Muscle layer of duodenum (tissue), 2 donors: ENCODE results near the gene DPT.

ENCODE experiments used
- H3K27ac ChIP-seq: one replicate; pipeline ENCODE4 v1.7.0; 2013; ENCODE audit warnings: mild to moderate bottlenecking, low read length
- H3K27me3 ChIP-seq: one replicate; pipeline ENCODE4 v1.7.0; 2013; ENCODE audit warnings: low read depth, mild to moderate bottlenecking, control low read depth, low read length
- H3K36me3 ChIP-seq, 2 donors: one replicate each; pipeline ENCODE4 v1.7.0; 2013; ENCODE audit warnings: low read length in 2 of 2, control low read depth in 1 of 2, mild to moderate bottlenecking in 1 of 2; ENCODE audit not compliant: insufficient read depth in 2 of 2, control insufficient read depth in 1 of 2
- H3K4me1 ChIP-seq, 2 donors: one replicate each; pipeline ENCODE4 v1.7.0; 2013; ENCODE audit warnings: low read length in 2 of 2, mild to moderate bottlenecking in 2 of 2, control low read depth in 1 of 2, moderate library complexity in 1 of 2; ENCODE audit not compliant: insufficient read depth in 2 of 2, control insufficient read depth in 1 of 2
- H3K4me3 ChIP-seq, 2 donors: one replicate each; pipeline ENCODE4 v1.7.0; 2013; ENCODE audit warnings: low read length in 2 of 2, low read depth in 1 of 2, mild to moderate bottlenecking in 1 of 2
- H3K9me3 ChIP-seq, 2 donors: one replicate each; pipeline ENCODE4 v1.7.0; 2013; ENCODE audit warnings: low read length in 2 of 2, control low read depth in 1 of 2, mild to moderate bottlenecking in 1 of 2; ENCODE audit not compliant: control insufficient read depth in 1 of 2
- donor health status: healthy.

DPT gene

DNA sequence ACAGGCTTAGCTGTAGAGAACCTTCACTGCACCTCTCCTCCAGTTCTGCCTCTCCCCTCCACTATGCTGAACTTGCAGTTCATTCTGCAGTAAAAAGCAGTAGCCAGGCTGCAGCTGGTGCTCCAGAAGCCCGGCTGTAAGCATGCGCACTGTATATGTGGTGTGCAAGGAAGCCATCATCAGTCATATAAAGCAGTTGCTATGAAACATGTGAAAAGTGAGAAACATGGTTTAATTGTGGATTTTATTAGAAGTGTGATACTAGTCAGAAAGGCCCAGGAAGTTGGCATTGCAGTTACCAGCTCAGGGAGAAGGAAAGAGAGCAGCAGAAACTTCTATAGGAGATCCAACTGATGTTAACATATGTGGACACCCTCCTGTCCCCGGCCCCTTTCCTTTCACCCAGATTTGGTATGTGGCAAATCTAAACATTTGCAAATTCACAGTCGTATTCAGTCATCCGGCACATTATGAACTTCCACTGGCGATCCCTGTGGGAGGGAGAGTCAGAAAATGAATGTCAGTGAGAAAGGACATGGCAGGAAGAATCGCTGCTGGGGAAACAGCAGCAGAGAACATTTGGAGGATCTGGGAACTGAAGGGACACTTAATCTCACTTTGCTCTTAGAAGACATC, 32.8 kb downstream of the DPT start:
- Histone ChIP-seq H3K27ac (no peak overlapping the region), H3K4me3 (no peak overlapping the region), H3K36me3 (no peaks in the 10 kb centered on the region), H3K27me3 (no peaks in the 10 kb centered on the region), H3K4me1 (peaks cover 0 to 20% of the 10 kb centered on the region in 2 donors), H3K9me3 (no peaks in the 10 kb centered on the region)

- Histone ChIP-seq H3K36me3 (no peaks in the 10 kb centered on the region), H3K27ac (peak overlapping the region; percentile 56), H3K4me1 (peaks cover 8 to 30% of the 10 kb centered on the region in 2 donors), H3K9me3 (no peaks in the 10 kb centered on the region), H3K4me3 (no peak overlapping the region), H3K27me3 (no peaks in the 10 kb centered on the region)
These were observed 35.2 kb downstream of the DPT start for GRCh38 chr1:168693872-168694238.

DNA sequence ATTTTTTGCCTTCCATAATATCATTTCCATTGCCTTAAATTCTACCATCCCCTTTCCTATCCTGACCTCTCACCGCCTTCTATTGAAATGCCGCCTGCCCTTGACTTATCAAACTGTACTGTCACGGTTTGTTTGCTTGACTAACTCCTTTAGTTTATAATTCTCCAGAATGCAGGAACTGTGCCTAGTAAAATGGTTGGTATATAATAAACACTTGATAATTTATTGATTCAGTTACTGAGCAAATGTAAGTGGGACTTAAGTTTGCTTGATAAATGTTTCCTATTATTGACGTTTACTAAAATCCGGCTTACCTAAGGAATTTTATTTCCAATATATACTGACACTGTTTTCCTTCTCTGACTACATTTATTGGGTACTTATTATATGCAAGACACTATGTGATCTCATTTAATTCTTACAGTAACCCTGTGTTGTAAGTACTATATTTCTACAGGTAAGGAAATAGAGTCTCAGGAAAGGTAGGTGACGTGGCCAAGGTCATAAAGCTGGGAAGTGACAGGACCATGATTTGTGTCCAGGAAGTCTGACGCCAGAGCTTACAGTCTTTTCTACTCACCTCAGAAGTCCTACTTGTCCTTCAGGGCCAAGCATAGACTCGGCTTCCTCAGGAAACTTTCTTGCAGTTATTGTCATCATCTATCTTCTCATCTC, 35.7 kb downstream of the DPT start:
- Histone ChIP-seq H3K36me3 (no peaks in the 10 kb centered on the region), H3K27me3 (no peaks in the 10 kb centered on the region), H3K9me3 (no peaks in the 10 kb centered on the region), H3K4me3 (no peak overlapping the region), H3K27ac (peak overlapping the region; percentile 56), H3K4me1 (peaks cover 8 to 34% of the 10 kb centered on the region in 2 donors)

DNA sequence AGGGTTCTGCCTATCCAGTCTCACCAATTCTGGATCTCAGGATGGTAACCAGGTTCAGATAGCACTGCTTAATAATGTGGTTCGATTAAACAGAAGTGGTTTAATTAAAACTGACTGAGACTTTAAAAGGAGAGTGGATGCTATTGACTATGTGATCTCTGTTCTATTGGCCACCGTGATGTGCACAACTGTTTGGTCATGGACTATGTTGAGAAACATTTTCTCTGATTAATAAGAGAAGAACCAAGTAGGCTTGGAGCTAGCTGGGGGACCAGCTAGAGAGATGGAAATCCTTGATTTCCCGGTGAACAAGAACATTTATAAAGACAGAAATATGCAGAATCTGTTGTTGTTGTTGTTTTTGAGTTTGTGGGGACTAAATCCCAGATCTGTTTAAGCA, 36.5 kb downstream of the DPT start:
- no peaks in the 10 kb centered on the region for H3K9me3 ChIP-seq

DNA sequence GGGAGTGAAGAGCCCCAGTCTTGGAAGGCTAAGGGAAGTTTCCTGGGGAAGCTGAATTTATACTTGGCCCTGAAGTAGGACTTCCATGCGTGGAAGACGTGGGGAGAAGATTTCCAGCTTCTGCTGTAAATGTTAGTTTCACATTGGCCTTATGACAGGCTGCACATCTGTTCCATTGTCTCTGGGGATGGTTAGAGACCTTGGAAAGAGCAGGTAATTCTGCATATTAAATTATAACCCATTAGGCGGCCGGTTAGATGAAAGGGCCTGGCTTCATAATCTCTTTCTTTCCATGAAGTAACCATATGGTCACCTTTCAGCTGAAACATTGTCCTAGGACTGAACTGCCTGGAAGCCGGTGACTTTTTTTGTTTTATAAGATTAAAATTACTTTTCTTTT, 37.5 kb downstream of the DPT start:
- Histone ChIP-seq H3K36me3 (no peaks in the 10 kb centered on the region), H3K4me3 (no peak overlapping the region), H3K27me3 (no peaks in the 10 kb centered on the region), H3K27ac (no peak overlapping the region), H3K4me1 (peaks cover 8 to 41% of the 10 kb centered on the region in 2 donors), H3K9me3 (no peaks in the 10 kb centered on the region)

More for the DNA sequence above, 36.5 kb downstream of the DPT start:
- no peak overlapping the region for H3K27ac ChIP-seq
- no peaks in the 10 kb centered on the region for H3K27me3 ChIP-seq
- H3K4me3 ChIP-seq: no peak overlapping the region
- H3K4me1 ChIP-seq: peaks cover 8 to 41% of the 10 kb centered on the region in 2 donors
- H3K36me3 ChIP-seq: no peaks in the 10 kb centered on the region

- H3K27ac ChIP-seq: peak overlapping the region; percentile 4
These were observed 39.0 kb downstream of the DPT start for GRCh38 chr1:168689726-168690602.

DNA sequence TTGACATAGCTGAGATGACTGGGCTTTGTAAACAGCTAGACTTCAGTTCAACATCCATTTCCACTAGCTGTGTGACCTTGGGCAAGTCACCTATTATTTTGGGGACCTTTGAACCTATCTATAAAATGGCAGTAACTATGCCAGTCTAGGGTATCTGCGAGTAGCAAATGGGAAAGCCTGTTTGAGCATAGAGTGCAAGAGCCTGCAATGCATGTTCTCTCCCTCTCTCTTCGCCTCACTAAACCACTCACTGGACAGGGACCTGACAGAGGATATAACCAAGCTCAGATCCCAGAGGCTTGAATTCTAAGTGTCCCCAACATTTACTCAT, 39.7 kb downstream of the DPT start:
- Histone ChIP-seq H3K4me3 (no peak overlapping the region), H3K4me1 (peaks cover 8 to 27% of the 10 kb centered on the region in 2 donors), H3K9me3 (no peaks in the 10 kb centered on the region), H3K27ac (peak overlapping the region; percentile 4), H3K36me3 (no peaks in the 10 kb centered on the region), H3K27me3 (no peaks in the 10 kb centered on the region)

More at GRCh38 chr1:168689726-168690602, 39.0 kb downstream of the DPT start:
- Histone ChIP-seq H3K36me3 (no peaks in the 10 kb centered on the region), H3K9me3 (no peaks in the 10 kb centered on the region), H3K27me3 (no peaks in the 10 kb centered on the region), H3K4me1 (peaks cover 8 to 27% of the 10 kb centered on the region in 2 donors), H3K4me3 (no peak overlapping the region)

DNA sequence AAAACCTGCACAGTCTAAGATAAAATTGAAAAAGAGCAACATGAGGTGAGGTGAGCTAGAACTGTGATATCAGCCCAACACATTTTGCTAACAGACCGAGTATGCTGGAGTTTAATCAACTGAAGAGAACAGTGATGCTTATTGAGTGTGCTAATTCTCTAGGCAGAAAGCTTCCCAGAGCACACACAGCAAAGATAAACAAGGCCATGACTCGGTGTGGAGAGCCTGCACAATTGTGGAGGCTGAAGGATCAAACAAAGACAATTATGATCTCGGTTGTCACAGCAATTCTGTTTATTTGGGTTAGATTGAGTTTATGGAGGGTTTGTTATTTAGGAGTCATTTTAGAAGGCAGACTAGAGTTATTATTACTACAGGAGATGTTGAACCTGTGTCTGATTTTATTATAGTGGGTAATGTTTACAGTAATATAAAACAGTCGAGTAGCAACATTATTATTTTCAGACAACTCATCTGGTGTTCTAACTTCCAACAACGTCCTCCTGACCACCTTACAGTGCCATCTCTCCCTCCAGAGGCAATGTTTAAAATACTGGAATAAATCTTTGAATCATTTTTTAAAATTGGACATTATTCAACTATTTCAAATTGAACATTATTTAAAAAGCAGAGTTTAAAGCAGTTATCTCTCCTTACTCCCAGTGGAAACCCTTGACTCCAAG, 40.2 kb downstream of the DPT start:
- H3K4me3 ChIP-seq: no peak overlapping the region
- H3K4me1 ChIP-seq: peaks cover 8 to 22% of the 10 kb centered on the region in 2 donors
- H3K27ac ChIP-seq: no peak overlapping the region
- no peaks in the 10 kb centered on the region for H3K9me3 ChIP-seq
- no peaks in the 10 kb centered on the region for H3K36me3 ChIP-seq
- no peaks in the 10 kb centered on the region for H3K27me3 ChIP-seq

GRCh38 chr1:168687816-168688215, 41.2 kb downstream of the DPT start:
- Histone ChIP-seq H3K27me3 (no peaks in the 10 kb centered on the region), H3K9me3 (no peaks in the 10 kb centered on the region), H3K4me1 (peaks cover 8 to 21% of the 10 kb centered on the region in 2 donors), H3K4me3 (no peak overlapping the region), H3K36me3 (no peaks in the 10 kb centered on the region), H3K27ac (no peak overlapping the region)

DNA sequence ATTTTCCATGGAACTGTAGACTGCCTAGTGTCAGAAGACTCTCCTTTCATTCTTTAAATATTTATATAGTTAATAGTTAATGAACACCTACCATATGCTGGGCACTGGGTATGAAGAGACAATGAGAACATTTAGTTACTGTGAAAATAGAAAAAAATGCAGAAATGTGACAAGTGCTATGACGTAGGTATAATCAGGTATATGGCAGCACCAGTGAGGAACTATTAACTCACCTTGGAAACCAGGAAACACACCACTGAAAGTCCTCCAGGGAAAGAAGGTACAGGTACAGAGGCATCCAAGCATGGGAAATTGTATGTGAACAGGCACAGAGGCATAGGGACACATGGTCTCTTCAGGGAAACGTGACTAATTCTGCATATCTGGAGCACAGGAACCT, 42.3 kb downstream of the DPT start:
- H3K27ac ChIP-seq: no peak overlapping the region
- no peaks in the 10 kb centered on the region for H3K27me3 ChIP-seq
- H3K36me3 ChIP-seq: no peaks in the 10 kb centered on the region
- peaks cover 8 to 21% of the 10 kb centered on the region in 2 donors for H3K4me1 ChIP-seq
- H3K4me3 ChIP-seq: no peak overlapping the region
- no peaks in the 10 kb centered on the region for H3K9me3 ChIP-seq

- Histone ChIP-seq H3K4me1 (peaks cover 0 to 11% of the 10 kb centered on the region in 2 donors), H3K27me3 (no peaks in the 10 kb centered on the region), H3K27ac (no peak overlapping the region), H3K36me3 (no peaks in the 10 kb centered on the region), H3K9me3 (no peaks in the 10 kb centered on the region), H3K4me3 (no peak overlapping the region)
These were observed 45.1 kb downstream of the DPT start for GRCh38 chr1:168683871-168684270.
